Keratinocyte (primary cell): ENCODE measurements around the gene MTMR3.

Experiments
- CTCF ChIP-seq, 3 experiments: IDR thresholded peaks in 1 of 3; conservative IDR thresholded peaks in 1 of 3; optimal IDR thresholded peaks in 1 of 3; 2 replicates in 2 of 3; 3 replicates in 1 of 3; pipeline versions ENCODE3 to v1.5.1; 2011; ENCODE audit warnings: low read length in 3 of 3, mild to moderate bottlenecking in 3 of 3, moderate library complexity in 2 of 3, control low read depth in 1 of 3, inconsistent platforms in 1 of 3; ENCODE audit not compliant: insufficient read depth in 2 of 3; ENCODE audit errors: extremely low read depth in 1 of 3
- EZH2 ChIP-seq: IDR thresholded peaks from one replicate; pipeline ENCODE4 v1.6.1; 2012; ENCODE audit warnings: inconsistent platforms, mild to moderate bottlenecking, low read length, moderate library complexity

GRCh38 chr22:30077279-30077880 lies 194.4 kb downstream of the MTMR3 start:
- TF ChIP-seq CTCF (optimal IDR thresholded peaks at IDR 0.05 in 1 of 3, IDR thresholded peaks at IDR 0.05 in 1 of 3, conservative IDR thresholded peaks at IDR 0.05 in 1 of 3; ENCODE audit: extremely low read depth in 1 of 3, insufficient read depth in 2 of 3, low read length in 3 of 3) (no peak), EZH2 (no peak)
